Suppressor macrophage treated with lipopolysaccharide for 1 hour (primary cell): Measurements from ENCODE around the gene ADAMTS6.

Experiments
- DNase-seq, 3 donors: peaks; one replicate each; pipeline ENCODE4 v3.0.0-alpha.2; 2020 to 2022

The ADAMTS6 gene

DNA sequence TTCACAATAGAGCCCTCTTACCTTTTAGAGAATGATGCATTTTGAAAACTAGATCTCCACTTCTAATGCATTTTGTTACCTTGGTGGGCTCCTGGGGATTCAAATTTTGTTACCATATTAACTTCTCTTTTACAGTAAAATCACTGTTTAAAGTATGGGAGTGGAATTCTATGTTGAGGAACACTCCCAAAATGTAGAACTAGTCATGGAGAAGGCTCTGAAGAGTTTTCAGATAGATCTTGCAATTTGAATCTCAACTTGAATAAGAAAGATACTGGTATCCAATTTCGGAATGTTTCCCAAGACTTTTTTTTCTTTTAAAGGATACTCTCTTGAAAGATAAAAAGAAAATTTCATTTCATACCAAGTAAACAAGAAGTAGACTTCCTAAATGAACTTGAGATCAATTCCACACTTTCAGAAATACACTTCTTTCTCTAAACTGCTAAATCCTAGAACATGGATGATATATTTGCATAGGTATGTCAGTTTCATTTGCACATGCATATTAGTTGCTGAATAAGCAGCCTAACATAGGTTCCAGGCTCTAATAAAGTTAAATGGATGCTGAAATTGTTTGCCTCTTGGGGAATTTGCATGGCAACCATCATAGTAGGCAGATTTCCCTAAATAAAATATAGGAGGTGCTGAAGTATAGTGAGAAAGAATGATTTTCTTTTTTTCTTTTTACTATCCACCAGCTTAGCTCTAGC lies 205.4 kb downstream of the ADAMTS6 start:
- no peak for DNase-seq

GRCh38 chr5:65271906-65272305 lies 209.8 kb downstream of the ADAMTS6 start:
- no peak for DNase-seq

- DNase-seq: no peak
Observed at GRCh38 chr5:65268525-65268924, 213.2 kb downstream of the ADAMTS6 start.

- no peak for DNase-seq
Observed at GRCh38 chr5:65264420-65264819, 217.3 kb downstream of the ADAMTS6 start.

GRCh38 chr5:65263321-65263720 lies 218.4 kb downstream of the ADAMTS6 start:
- DNase-seq: no peak

DNA sequence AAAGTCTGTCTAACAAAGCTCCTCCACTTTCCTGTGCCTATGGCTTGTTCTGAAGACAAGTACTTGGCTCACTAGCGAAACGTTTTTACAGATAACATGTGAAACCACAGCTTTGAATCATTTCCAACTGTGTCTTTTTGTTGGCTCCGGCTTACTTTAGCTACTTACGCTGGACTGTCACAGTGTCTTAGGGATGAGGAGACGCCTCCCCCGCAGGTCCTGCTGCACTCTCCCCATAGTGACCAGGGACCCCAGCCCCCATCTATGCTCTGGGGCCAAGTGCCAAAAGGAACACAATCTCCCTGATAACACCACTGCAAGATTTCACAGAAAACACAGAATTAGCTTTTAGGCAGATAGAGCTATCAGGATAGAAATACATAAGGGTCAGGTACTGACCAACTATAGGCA lies 219.1 kb downstream of the ADAMTS6 start:
- no peak for DNase-seq

DNA sequence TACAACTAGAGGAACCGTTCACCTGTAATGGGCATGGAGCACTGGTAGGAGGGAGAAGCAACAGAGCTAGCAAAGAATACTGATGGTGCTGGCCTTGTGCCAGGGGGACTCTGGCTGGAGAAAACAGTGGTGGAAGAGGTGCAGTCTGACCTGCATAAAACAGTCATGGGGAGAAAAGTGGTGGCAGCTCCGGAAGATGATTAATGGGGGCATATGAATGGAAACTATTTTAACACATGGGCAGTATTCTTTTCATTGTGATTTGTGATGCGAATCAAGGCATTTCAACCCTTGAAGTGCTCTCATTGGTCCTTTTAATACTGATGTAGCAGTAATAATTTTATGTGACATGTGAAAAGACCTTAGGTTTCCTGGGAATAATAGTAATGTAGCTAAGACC lies 219.6 kb downstream of the ADAMTS6 start:
- no peak for DNase-seq

- DNase-seq: peak in 1 of 3 donors; percentile 1
Observed at GRCh38 chr5:65261499-65261898, 220.2 kb downstream of the ADAMTS6 start.

GRCh38 chr5:65255294-65255693 lies 226.4 kb downstream of the ADAMTS6 start:
- no peak for DNase-seq

GRCh38 chr5:65252977-65253376 lies 228.7 kb downstream of the ADAMTS6 start:
- DNase-seq: no peak

DNA sequence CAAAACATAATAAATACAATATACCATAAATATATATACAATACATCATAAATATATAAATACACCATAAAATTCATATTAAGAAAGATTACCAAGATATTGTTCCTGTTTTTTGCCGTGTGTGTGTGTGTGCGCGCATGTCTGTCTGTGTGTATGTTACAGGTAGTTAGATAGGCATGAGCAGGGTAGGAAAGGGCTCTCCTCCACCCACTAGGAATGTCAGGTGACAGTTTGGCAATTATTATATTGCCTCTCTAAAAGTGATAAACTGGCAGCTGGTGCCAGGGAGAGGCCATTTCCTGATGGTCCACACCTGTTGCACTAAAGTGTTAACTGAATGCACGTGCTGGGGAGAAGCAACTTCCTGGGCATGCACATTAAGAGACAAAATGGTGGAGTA lies 232.8 kb downstream of the ADAMTS6 start:
- DNase-seq: no peak

- DNase-seq: no peak
Observed at GRCh38 chr5:65247594-65247993, 234.1 kb downstream of the ADAMTS6 start.

GRCh38 chr5:65246741-65247140 lies 235.0 kb downstream of the ADAMTS6 start:
- no peak for DNase-seq

GRCh38 chr5:65244031-65244430 lies 237.7 kb downstream of the ADAMTS6 start:
- DNase-seq: no peak

- no peak for DNase-seq
Observed at GRCh38 chr5:65243161-65243560, 238.6 kb downstream of the ADAMTS6 start.

GRCh38 chr5:65229841-65230240 lies 251.9 kb downstream of the ADAMTS6 start:
- DNase-seq: no peak

- peak in 2 of 3 donors; percentile 14 to 19 for DNase-seq
Observed at GRCh38 chr5:65213921-65214525, 267.7 kb downstream of the ADAMTS6 start.

- peak in 2 of 3 donors; percentile 4 to 20 for DNase-seq
Observed at GRCh38 chr5:65209341-65209740, 272.4 kb downstream of the ADAMTS6 start.

DNA sequence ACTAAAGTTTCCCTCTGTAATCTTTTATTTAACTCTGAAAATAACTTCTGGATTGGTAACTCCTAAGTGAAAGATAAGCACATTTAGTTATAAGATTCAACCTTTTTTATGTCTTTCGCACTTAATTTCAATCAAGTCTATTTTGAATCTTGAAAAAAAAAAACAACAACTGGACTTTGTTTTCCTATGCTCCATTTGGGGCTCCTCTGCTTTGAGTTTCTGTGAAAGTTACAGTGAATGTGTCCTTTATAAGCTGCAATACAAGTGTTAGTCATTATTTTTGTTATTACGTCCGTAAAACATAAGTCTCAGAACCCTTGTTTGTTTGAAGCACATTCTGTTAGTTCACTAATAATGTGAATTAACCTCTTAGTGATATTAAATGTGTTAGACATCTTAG lies 276.8 kb downstream of the ADAMTS6 start:
- DNase-seq: no peak

DNA sequence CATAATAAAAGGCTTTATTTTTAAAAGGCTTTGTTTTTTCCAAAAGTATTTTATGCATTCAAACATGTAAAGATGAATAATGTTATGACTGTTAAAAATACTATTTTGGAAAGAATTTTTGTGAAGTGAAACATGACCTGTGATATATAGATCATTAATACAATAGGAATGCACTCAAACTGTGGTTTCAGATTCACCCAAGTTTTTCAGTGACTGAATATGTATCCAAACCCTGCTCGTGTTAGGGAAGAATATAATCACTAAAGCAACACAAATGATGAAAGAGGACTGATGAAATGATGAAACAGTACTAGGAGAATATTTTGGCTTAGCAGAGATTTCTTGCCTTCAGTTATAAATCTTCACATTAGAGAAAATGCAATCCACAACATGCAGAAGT lies 278.0 kb downstream of the ADAMTS6 start:
- no peak for DNase-seq

- DNase-seq: no peak
Observed at GRCh38 chr5:65199993-65200675, 281.6 kb downstream of the ADAMTS6 start.

- DNase-seq: no peak
Observed at GRCh38 chr5:65198456-65199120, 283.1 kb downstream of the ADAMTS6 start.
